WERI-Rb-1 (cell line): ENCODE data around the gene RGS9.
"Not testable (repeated sequence)": the region's sequence is repeated elsewhere in the genome, so short reads cannot be mapped to it uniquely, and the experiment has no call there.

Source experiments
- DNase-seq: peaks from one replicate; pipeline ENCODE4 v3.0.0-alpha.2; 2020
- H3K27ac ChIP-seq: fragments of 250-450 bp; sonication (Bioruptor Pico); 2 replicates; pipeline ENCODE4 v1.5.1; 2020; ENCODE audit warnings: mild to moderate bottlenecking, moderate library complexity
- H3K27me3 ChIP-seq: fragments of 250-450 bp; sonication (Bioruptor Pico); 2 replicates; pipeline ENCODE4 v1.5.1; 2021; ENCODE audit warnings: mild to moderate bottlenecking, low read depth, moderate library complexity; ENCODE audit not compliant: insufficient read depth, severe bottlenecking
- H3K36me3 ChIP-seq: fragments of 250-450 bp; sonication (Bioruptor Pico); 2 replicates; pipeline ENCODE4 v1.5.1; 2020; ENCODE audit warnings: mild to moderate bottlenecking, moderate library complexity
- H3K4me3 ChIP-seq: 2 replicates; pipeline ENCODE4 v1.5.1; 2011; ENCODE audit warnings: low read depth, mild to moderate bottlenecking, control low read depth, low read length
- H3K9me3 ChIP-seq: fragments of 250-450 bp; sonication (Bioruptor Pico); 2 replicates; pipeline ENCODE4 v1.5.1; 2021; ENCODE audit warnings: mild to moderate bottlenecking, moderate library complexity; ENCODE audit not compliant: severe bottlenecking
- CTCF ChIP-seq: IDR thresholded peaks from 2 replicates; pipeline ENCODE4 v1.5.1; 2011; ENCODE audit warnings: low read depth, mild to moderate bottlenecking, control low read depth, inconsistent platforms, low read length

The RGS9 gene

GRCh38 chr17:65109543-65109942 lies 27.6 kb upstream of the RGS9 start:
- Histone ChIP-seq H3K27me3 (no peaks in the 10 kb centered on the region), H3K9me3 (peaks cover 2% of the 10 kb centered on the region), H3K27ac (no peak overlapping the region), H3K4me3 (no peak overlapping the region), H3K36me3 (no peaks in the 10 kb centered on the region)
- no peak for DNase-seq
- TF ChIP-seq CTCF, result no peak

- peaks cover 2% of the 10 kb centered on the region for H3K9me3 ChIP-seq
- no peak overlapping the region for H3K27ac ChIP-seq
- H3K36me3 ChIP-seq, result no peaks in the 10 kb centered on the region
- TF ChIP-seq CTCF, result no peak
- no peak overlapping the region for H3K4me3 ChIP-seq
- DNase-seq, result no peak
- no peaks in the 10 kb centered on the region for H3K27me3 ChIP-seq
These were observed 27.0 kb upstream of the RGS9 start for GRCh38 chr17:65109990-65110680.

GRCh38 chr17:65115839-65116238 lies 21.3 kb upstream of the RGS9 start:
- Histone ChIP-seq H3K27ac (peak overlapping the region; percentile 33), H3K36me3 (no peaks in the 10 kb centered on the region), H3K27me3 (no peaks in the 10 kb centered on the region), H3K4me3 (no peak overlapping the region), H3K9me3 (no peaks in the 10 kb centered on the region)
- DNase-seq, result peak; percentile 63
- TF ChIP-seq CTCF, result no peak

GRCh38 chr17:65116515-65116914 lies 20.7 kb upstream of the RGS9 start:
- H3K4me3 ChIP-seq, H3K9me3 ChIP-seq, H3K27me3 ChIP-seq, H3K36me3 ChIP-seq, DNase-seq: not testable (repeated sequence)
- peak overlapping the region; percentile 33 for H3K27ac ChIP-seq

GRCh38 chr17:65117384-65118035 lies 19.7 kb upstream of the RGS9 start:
- Histone ChIP-seq H3K27ac (no peak overlapping the region), H3K9me3 (no peaks in the 10 kb centered on the region), H3K4me3 (no peak overlapping the region), H3K27me3 (no peaks in the 10 kb centered on the region), H3K36me3 (no peaks in the 10 kb centered on the region)
- no peak for DNase-seq
- no peak for TF ChIP-seq CTCF

- no peak for TF ChIP-seq CTCF
- H3K27ac ChIP-seq, result no peak overlapping the region
- no peaks in the 10 kb centered on the region for H3K36me3 ChIP-seq
- H3K27me3 ChIP-seq, result no peaks in the 10 kb centered on the region
- no peak for DNase-seq
- H3K4me3 ChIP-seq, result no peak overlapping the region
- no peaks in the 10 kb centered on the region for H3K9me3 ChIP-seq
These were observed 15.8 kb upstream of the RGS9 start for GRCh38 chr17:65121368-65121767.
